Mesodermal cell (in vitro differentiated cells): Measurements from ENCODE around the gene PSD2.

Source experiments
- H3K27ac ChIP-seq: 2 replicates; pipeline ENCODE4 v1.7.0; 2013; ENCODE audit warnings: mild to moderate bottlenecking, low read depth, low read length, moderate library complexity; ENCODE audit not compliant: severe bottlenecking
- H3K36me3 ChIP-seq: 2 replicates; pipeline ENCODE4 v1.7.1; 2013; ENCODE audit warnings: mild to moderate bottlenecking, low read length, moderate library complexity; ENCODE audit not compliant: control insufficient read depth, insufficient read depth
- H3K4me1 ChIP-seq: one replicate; pipeline ENCODE4 v1.7.1; 2013; ENCODE audit warnings: mild to moderate bottlenecking, low read length; ENCODE audit not compliant: insufficient read depth, control insufficient read depth, poor library complexity, severe bottlenecking
- H3K4me3 ChIP-seq: 2 replicates; pipeline ENCODE4 v1.7.0; 2013; ENCODE audit warnings: low read length, control low read depth, mild to moderate bottlenecking; ENCODE audit not compliant: insufficient read depth, poor library complexity, severe bottlenecking; ENCODE audit errors: extremely low read depth
- H3K9me3 ChIP-seq: 2 replicates; pipeline ENCODE4 v1.7.1; 2013; ENCODE audit warnings: mild to moderate bottlenecking, low read length, moderate library complexity; ENCODE audit not compliant: control insufficient read depth
- WGBS, 2 experiments: methylation state at CpG; one replicate each; pipeline ENCODE4 v1.1.5; 2013; ENCODE audit warnings: missing lambda C conversion rate in 2 of 2; ENCODE audit not compliant: insufficient coverage in 2 of 2; 5-methylcytosine and 5-hydroxymethylcytosine counted together

The PSD2 gene

DNA sequence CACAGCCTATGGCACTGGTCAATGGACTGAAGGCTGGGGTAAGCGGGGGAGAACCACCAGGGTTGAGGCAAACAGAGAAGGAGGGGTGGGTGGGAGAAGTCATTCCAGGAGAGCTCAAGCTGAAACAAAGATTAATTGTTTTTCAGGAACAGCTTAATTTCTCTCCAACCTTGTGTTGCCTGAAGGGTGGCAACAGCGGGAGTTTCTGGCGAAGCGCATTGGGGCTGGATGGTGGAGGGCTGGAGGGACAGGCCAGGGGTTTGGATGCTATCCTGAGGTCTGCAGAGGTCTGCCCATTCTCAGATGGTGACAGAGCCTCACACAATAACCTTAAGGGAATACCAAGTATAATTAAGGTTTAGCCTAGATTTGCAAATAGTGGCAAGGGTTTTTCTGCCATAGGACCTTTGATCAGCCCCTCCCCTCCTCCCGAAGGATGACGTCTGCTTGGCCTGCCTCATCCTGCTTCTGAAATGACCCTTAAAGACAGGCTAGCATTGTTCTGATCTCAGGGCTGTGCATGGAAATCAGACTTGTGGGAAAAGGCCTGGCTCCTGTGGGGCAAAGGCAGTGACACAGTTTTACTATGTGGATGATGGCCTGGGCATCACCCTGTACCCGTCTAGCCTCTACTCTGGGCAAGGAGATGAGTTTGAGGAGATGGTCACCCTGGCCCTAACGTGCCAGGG, 32.7 kb downstream of the PSD2 start:
- H3K27ac ChIP-seq = no peak overlapping the region
- 82 to 89% methylated on average over 7 to 8 of the region's 8 CpGs for WGBS, 2 experiments
- no peaks in the 10 kb centered on the region for H3K9me3 ChIP-seq

DNA sequence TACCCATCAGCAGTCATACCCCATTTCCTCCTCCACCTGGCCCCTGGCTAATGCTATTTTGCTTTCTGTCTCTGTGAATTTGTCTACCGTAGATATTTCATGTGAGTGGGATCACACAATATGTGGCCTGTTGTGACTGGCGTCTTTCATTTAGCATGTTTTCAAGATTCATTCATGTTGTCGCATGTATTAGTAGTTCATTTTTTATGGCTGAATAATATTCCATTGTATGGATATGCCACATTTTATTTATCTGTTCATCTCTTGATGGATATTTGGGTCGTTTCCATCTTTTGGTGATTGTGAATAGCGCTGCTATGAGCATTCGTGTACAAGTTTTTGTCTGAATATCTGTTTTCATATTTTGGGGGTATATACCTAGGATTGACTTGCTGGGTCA, 33.9 kb downstream of the PSD2 start:
- Histone ChIP-seq H3K36me3 (no peaks in the 10 kb centered on the region), H3K9me3 (no peaks in the 10 kb centered on the region), H3K4me3 (no peak overlapping the region), H3K4me1 (no peaks in the 10 kb centered on the region), H3K27ac (no peak overlapping the region)
- 95% methylated on average over 3 of the region's 6 CpGs; no CpG with 5 or more reads in 1 of the 2 experiments for WGBS, 2 experiments

More for the DNA sequence above, 32.7 kb downstream of the PSD2 start:
- Histone ChIP-seq H3K4me3 (no peak overlapping the region), H3K36me3 (no peaks in the 10 kb centered on the region), H3K4me1 (no peaks in the 10 kb centered on the region)

DNA sequence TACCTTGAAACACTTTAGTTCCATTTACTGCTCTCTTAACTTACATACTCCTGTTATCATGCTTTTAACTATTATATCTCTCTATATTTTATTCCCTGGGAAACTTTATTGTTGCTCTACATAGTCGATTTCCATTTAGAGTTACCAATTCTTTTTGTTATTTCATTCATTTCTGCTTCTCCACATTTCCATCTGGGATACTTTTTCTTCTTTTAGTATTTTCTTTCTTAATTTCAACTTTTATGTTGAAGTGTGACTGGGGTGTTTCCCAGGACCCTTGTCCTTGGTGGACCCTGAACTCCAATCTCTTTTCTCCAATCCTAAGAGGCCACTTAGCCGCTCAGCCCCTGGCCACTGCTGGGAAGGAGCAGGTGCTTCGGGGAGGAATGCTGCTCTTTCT, 36.0 kb downstream of the PSD2 start:
- Histone ChIP-seq H3K27ac (no peak overlapping the region), H3K4me1 (no peaks in the 10 kb centered on the region), H3K36me3 (no peaks in the 10 kb centered on the region), H3K9me3 (no peaks in the 10 kb centered on the region), H3K4me3 (no peak overlapping the region)
- 64 to 66% methylated on average over 3 of the region's 3 CpGs for WGBS, 2 experiments

DNA sequence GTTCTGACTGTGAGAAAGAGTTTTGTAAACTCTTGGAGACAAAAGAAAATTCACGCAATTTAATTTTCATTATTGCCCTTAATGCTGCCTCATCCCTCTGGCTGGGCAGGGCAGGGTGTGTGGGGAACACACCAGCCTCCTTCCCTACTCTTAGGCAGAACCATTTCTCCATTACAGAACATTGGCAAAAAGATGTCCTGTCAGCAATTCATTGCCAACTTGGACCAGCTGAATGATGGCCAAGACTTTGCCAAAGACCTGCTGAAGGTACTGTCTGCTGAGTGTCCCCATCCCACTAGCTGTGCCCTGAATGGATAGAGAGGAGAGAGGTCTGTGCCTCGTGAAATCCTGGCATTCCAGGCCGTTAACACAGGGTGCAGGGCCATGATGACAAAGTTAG, 37.9 kb downstream of the PSD2 start:
- H3K27ac ChIP-seq = no peak overlapping the region
- H3K9me3 ChIP-seq = no peaks in the 10 kb centered on the region
- H3K36me3 ChIP-seq = no peaks in the 10 kb centered on the region
- WGBS, 2 experiments = 0 to 45% methylated on average over 1 to 3 of the region's 3 CpGs
- no peaks in the 10 kb centered on the region for H3K4me1 ChIP-seq
- no peak overlapping the region for H3K4me3 ChIP-seq

DNA sequence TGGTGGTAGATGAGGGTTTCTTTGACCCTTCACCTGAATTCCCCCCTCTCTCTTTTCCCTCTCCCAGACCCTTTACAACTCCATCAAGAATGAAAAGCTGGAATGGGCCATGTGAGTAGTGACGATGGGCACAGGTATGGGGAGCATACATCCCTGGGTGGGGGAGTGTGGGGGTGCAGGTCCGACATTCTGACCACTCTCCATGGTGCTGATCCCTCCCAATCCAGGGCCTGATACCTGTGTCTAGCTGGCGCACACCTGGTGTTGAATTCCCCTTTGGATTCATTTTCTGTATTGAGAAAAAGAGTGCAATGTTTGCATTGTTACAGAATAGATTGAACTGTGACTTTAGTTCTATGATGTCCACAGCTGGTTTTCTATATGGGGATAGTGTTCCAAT, 40.0 kb downstream of the PSD2 start:
- Histone ChIP-seq H3K9me3 (no peaks in the 10 kb centered on the region), H3K36me3 (no peaks in the 10 kb centered on the region), H3K27ac (no peak overlapping the region), H3K4me3 (no peak overlapping the region), H3K4me1 (no peaks in the 10 kb centered on the region)
- 0 to 50% methylated on average over 1 to 2 of the region's 3 CpGs for WGBS, 2 experiments

DNA sequence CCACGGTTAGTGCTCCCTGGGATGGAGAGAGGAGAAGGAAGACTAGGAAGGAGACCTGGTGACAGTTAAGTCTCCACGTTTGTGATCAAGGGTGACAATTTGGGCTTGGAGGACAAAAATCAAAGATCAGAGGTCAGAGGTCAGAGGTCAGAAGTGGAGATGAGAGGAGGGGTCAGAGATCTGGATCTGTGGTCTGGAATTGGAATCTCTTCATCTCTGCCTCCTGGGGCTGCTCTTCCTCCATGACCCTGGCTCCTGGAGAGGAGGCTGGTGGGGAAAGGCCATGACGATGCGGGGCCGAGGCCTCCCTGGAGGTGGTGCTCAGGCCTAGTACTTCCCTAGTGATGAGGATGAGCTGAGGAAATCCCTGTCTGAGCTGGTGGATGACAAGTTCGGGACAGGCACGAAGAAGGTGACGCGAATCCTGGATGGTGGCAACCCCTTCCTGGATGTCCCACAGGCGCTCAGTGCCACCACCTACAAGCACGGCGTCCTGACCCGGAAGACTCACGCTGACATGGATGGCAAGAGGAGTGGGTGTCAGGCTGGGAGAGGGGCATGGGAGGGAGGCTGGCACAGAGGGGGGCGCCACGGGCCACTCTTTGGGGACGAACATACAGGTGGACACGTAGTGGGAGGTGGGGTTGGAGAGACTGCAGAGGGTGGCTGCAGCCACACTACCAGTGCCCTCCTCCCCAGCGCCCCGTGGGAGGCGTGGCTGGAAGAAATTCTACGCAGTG, 41.0 kb downstream of the PSD2 start:
- H3K9me3 ChIP-seq = no peaks in the 10 kb centered on the region
- H3K36me3 ChIP-seq = no peaks in the 10 kb centered on the region
- 91 to 92% methylated on average over 19 to 21 of the region's 22 CpGs for WGBS, 2 experiments
- H3K4me3 ChIP-seq = no peak overlapping the region
- H3K27ac ChIP-seq = no peak overlapping the region
- H3K4me1 ChIP-seq = no peaks in the 10 kb centered on the region

DNA sequence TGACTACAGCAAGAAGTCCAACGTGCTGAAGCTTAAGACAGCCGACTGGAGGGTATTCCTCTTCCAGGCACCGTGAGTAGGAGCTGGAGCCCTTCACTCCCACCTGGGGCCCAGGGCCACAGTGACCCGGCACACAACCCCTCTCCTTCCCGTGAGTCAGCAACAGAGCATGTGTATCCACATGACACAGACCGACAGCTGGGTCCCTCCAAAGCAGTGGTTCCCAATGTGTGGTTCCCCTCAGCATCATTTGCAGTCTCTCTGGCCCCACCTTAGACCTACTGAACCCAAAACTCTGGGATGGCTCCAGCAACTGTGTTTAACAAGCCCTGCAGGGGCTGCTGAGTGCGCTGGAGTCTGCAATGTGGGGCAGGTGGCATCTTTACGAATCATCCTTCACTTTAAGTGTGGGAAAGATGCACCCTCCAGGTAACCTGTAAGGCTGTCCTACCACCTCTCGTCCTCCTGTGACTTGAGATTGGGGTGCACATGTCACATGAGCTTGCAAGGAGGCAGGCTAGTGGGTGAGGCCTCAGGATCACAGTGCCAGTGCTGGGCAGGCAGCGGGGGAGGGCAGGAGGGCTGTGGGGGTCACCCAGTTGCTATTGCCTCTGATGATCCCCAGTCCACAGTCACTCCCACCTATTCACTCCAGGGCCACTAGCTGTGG, 42.2 kb downstream of the PSD2 start:
- H3K27ac ChIP-seq = no peak overlapping the region
- no peaks in the 10 kb centered on the region for H3K9me3 ChIP-seq
- H3K4me3 ChIP-seq = no peak overlapping the region
- WGBS, 2 experiments = 76 to 81% methylated on average over 9 of the region's 10 CpGs
- H3K36me3 ChIP-seq = no peaks in the 10 kb centered on the region
- no peaks in the 10 kb centered on the region for H3K4me1 ChIP-seq

DNA sequence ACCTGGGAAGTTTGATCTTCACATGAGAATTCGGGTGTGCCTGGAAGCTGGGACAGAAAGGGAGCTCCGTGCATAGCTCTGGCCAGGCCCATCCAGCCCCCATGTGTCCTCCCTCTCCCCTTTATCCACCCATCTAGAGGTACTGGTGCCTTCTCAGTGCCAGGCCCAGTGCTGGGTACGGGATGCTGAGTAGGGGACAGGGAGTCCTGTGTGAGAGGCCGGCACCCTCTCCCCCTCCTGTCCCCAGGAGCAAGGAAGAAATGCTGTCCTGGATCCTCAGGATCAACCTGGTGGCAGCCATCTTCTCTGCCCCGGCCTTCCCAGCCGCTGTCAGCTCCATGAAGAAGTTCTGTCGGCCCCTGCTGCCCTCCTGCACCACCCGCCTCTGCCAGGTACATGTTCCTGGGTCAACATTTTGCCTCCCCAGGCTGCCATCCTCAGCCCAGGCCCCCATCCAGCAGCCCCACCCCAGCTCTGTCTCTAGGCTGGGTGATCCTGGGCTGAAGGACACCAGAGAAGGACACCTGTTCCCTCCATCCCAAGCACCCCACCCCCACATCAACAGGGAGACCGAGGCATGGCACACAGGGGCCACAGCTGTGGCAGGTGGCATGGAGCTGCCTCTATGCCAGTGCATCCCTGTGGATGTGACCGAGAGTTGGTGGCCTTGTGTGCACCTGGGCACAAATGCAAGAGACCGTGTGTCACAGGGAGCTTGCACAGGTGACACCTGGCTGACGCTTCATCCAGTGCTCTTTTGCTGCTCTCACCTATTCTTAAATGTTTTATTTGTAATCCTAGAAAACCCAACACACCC, 43.0 kb downstream of the PSD2 start:
- WGBS, 2 experiments = 77 to 93% methylated on average over 8 to 9 of the region's 12 CpGs
- H3K4me3 ChIP-seq = no peak overlapping the region
- no peaks in the 10 kb centered on the region for H3K9me3 ChIP-seq
- no peak overlapping the region for H3K27ac ChIP-seq
- no peaks in the 10 kb centered on the region for H3K36me3 ChIP-seq
- H3K4me1 ChIP-seq = no peaks in the 10 kb centered on the region

DNA sequence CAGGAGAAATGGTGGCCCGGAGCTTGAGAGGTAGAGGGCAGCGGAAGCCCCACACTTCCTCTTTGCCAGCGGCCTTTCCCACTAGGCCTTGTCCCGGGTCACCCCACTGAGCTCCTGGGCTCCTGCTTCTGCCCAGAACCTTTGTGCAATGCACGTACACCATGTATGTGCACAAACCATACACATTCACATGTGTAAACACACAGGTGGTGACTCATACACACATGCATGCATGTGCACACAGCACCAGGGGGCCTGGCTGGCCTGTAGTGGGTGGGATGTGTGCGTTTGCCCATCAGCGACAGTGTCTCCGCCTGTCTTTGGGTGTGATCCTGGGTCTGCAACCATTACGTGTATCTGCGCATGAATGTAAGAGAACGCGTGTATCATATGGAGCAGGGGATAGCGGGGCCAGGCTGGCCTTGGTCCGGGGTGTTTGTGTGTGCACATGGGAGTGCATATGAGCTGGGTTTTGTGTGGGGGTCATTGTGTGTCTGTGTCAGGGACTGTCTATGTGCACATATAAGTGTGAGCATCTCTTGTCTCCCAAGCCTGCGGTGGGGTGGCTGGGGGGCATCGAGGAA, 43.7 kb downstream of the PSD2 start:
- Histone ChIP-seq H3K9me3 (no peaks in the 10 kb centered on the region), H3K27ac (no peak overlapping the region), H3K36me3 (no peaks in the 10 kb centered on the region), H3K4me1 (no peaks in the 10 kb centered on the region), H3K4me3 (no peak overlapping the region)
- 93 to 95% methylated on average over 14 to 15 of the region's 16 CpGs for WGBS, 2 experiments

DNA sequence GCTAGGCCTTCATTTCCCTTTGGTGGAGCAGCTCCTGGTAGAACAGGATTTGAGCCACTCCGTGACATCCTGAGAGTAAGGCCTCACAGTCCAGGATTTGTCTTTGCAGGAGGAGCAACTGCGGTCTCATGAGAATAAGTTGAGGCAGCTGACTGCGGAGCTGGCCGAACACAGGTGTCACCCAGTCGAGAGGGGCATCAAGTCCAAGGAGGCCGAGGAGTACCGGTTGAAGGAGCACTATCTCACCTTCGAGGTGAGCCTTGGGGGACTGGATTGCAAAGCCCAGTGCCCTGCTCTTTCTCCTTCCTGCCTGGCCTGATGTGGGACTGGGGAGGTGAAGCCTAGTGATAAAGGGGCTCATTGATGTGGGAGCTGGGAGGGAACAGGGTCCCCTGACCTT, 44.3 kb downstream of the PSD2 start:
- Histone ChIP-seq H3K27ac (no peak overlapping the region), H3K9me3 (no peaks in the 10 kb centered on the region), H3K36me3 (no peaks in the 10 kb centered on the region), H3K4me3 (no peak overlapping the region), H3K4me1 (no peaks in the 10 kb centered on the region)
- WGBS, 2 experiments = 85% methylated on average over 7 to 8 of the region's 8 CpGs
